DND-41 (cell line): ENCODE measurements around the gene PELI2.

Experiments
- ATAC-seq: fragments of 200-7000 bp; cut with Tn5 transposase; 3 replicates; pipeline ENCODE4 v1.9.1; 2021; ENCODE audit warnings: low read depth; ENCODE audit not compliant: insufficient read depth
- DNase-seq: peaks from one replicate; pipeline ENCODE4 v3.0.0-alpha.2; 2020
- H2AFZ ChIP-seq: 2 replicates; pipeline ENCODE4 v1.6.0; 2012; ENCODE audit warnings: low read depth, low read length
- H3K27ac ChIP-seq: 2 replicates; pipeline ENCODE4 v1.5.1; 2012; ENCODE audit warnings: low read length, inconsistent platforms
- H3K27me3 ChIP-seq: fragments of 200-600 bp; sonication (generic); 2 replicates; pipeline ENCODE4 v1.6.0; 2012; ENCODE audit warnings: low read length, mild to moderate bottlenecking, inconsistent platforms; ENCODE audit not compliant: insufficient read depth, poor library complexity
- H3K36me3 ChIP-seq: 2 replicates; pipeline ENCODE4 v1.5.1; 2012; ENCODE audit warnings: low read length, inconsistent platforms; ENCODE audit not compliant: insufficient read depth
- H3K4me1 ChIP-seq: 2 replicates; pipeline ENCODE4 v1.5.1; 2012; ENCODE audit warnings: mild to moderate bottlenecking, low read length; ENCODE audit not compliant: insufficient read depth
- H3K4me2 ChIP-seq: 2 replicates; pipeline ENCODE4 v1.6.0; 2012; ENCODE audit warnings: mild to moderate bottlenecking, moderate library complexity, low read length, inconsistent platforms; ENCODE audit not compliant: insufficient read depth
- H3K4me3 ChIP-seq, 2 experiments: fragments of 200-600 bp in 1 of 2; shearing (Covaris generic) in 1 of 2; 2 replicates each; pipeline ENCODE4 v1.5.1; 2012 to 2016; ENCODE audit warnings: inconsistent platforms in 2 of 2, low read length in 2 of 2, mild to moderate bottlenecking in 2 of 2, low read depth in 1 of 2, moderate library complexity in 1 of 2
- H3K79me2 ChIP-seq: 2 replicates; pipeline ENCODE4 v1.6.0; 2012; ENCODE audit warnings: low read length, inconsistent platforms; ENCODE audit not compliant: insufficient read depth
- H3K9ac ChIP-seq: 2 replicates; pipeline ENCODE4 v1.6.0; 2012; ENCODE audit warnings: low read depth, mild to moderate bottlenecking, inconsistent platforms, low read length, moderate library complexity
- H3K9me3 ChIP-seq: 2 replicates; pipeline ENCODE4 v1.5.1; 2012; ENCODE audit warnings: low read length, moderate library complexity, mild to moderate bottlenecking, inconsistent platforms; ENCODE audit not compliant: insufficient read depth, severe bottlenecking
- H4K20me1 ChIP-seq: 2 replicates; pipeline ENCODE4 v1.6.0; 2012; ENCODE audit warnings: low read length; ENCODE audit not compliant: insufficient read depth
- EZH2 ChIP-seq: IDR thresholded peaks from 3 replicates; pipeline ENCODE4 v1.6.1; 2012; ENCODE audit warnings: borderline replicate concordance, low read depth, mild to moderate bottlenecking, moderate library complexity, low read length, inconsistent platforms; ENCODE audit not compliant: severe bottlenecking
- TF ChIP-seq, protein P1 (sequence below): IDR thresholded peaks from 2 replicates; pipeline ENCODE4 v1.5.1; 2012; ENCODE audit warnings: borderline replicate concordance, low read length, moderate library complexity, mild to moderate bottlenecking; ENCODE audit not compliant: poor library complexity, severe bottlenecking; ENCODE audit errors: extremely low read depth

PELI2 gene

DNA sequence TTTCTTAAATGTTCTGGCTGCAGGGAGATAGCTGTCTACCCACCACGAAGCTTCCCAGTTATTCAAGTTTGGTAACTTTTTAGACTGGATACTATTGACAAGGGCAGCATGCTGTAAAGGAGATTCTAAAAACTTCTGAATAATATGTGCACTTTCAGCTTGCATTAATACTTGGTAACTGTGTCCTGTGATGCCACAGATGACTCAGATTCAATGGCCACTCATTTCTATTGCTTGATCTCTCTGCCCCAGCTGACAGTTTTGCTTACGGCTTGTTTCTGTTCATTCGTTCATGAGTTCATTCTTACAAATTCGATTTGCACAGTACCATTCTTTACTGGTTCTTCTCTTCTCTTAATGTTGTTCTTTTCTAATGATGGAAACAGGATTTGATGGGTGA is 142.8 kb downstream of the PELI2 start:
- Histone ChIP-seq H2AFZ (no peak overlapping the region), H3K79me2 (peaks cover 77% of the 10 kb centered on the region), H3K27ac (no peak overlapping the region), H4K20me1 (peaks cover 3% of the 10 kb centered on the region; the same call in 1 of the 2 replicates), H3K4me1 (no peaks in the 10 kb centered on the region), H3K9ac (no peak overlapping the region), H3K9me3 (peaks cover 3% of the 10 kb centered on the region), H3K36me3 (no peaks in the 10 kb centered on the region), H3K4me3 (no peak overlapping the region), H3K27me3 (no peaks in the 10 kb centered on the region), H3K4me2 (no peak overlapping the region)
- no peak for DNase-seq
- no peak for ATAC-seq
- no peak for TF ChIP-seq EZH2
- TF ChIP-seq, protein P1, sequence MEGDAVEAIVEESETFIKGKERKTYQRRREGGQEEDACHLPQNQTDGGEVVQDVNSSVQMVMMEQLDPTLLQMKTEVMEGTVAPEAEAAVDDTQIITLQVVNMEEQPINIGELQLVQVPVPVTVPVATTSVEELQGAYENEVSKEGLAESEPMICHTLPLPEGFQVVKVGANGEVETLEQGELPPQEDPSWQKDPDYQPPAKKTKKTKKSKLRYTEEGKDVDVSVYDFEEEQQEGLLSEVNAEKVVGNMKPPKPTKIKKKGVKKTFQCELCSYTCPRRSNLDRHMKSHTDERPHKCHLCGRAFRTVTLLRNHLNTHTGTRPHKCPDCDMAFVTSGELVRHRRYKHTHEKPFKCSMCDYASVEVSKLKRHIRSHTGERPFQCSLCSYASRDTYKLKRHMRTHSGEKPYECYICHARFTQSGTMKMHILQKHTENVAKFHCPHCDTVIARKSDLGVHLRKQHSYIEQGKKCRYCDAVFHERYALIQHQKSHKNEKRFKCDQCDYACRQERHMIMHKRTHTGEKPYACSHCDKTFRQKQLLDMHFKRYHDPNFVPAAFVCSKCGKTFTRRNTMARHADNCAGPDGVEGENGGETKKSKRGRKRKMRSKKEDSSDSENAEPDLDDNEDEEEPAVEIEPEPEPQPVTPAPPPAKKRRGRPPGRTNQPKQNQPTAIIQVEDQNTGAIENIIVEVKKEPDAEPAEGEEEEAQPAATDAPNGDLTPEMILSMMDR = no peak

DNA sequence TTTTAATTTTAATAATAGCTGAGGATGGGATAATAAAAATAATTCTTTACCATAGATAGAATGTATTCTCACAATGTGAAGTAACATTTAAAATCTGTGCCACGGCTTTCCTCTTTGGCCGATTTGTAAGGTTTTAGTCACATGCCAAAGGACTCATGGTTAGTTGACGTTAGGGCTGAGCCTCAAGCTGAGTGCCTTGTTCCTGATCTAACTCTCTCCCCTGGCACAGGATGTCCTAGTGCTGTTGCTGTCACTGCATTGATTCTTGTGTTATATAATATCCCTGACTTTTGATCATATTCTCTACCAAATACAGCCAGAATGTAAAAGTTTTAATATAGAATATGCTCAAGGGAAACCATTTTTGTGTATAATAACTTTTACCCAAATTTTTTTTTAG is 144.3 kb downstream of the PELI2 start:
- ATAC-seq (no peak), DNase-seq (no peak)
- Histone ChIP-seq H3K4me3 (no peak overlapping the region), H3K4me1 (no peaks in the 10 kb centered on the region), H3K36me3 (no peaks in the 10 kb centered on the region), H3K27me3 (no peaks in the 10 kb centered on the region), H3K9me3 (peaks cover 3% of the 10 kb centered on the region), H3K4me2 (no peak overlapping the region), H2AFZ (no peak overlapping the region), H3K79me2 (peaks cover 81% of the 10 kb centered on the region), H3K9ac (no peak overlapping the region), H3K27ac (no peak overlapping the region), H4K20me1 (peaks cover 3% of the 10 kb centered on the region; the same call in 1 of the 2 replicates)
- no peak for TF ChIP-seq EZH2
- TF ChIP-seq, protein P1 = no peak

DNA sequence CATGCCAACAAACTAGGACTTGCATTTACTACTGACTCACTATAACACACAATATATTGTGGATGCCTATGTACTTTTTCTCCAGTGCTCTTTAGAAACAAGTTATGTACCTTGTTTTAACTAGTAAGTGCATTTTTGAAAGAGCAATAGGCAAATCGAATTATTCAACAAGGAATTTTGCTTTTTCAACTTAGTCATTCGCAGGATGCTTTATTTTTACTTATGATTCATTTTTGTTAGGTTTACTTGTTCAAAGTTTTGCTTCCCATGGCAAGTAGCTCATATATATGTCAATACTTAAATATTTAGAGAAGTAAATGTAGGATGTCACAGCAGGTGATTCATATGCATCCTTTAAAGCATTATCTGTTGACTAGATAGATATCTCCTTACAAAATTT is 149.8 kb downstream of the PELI2 start:
- H3K27me3 ChIP-seq = no peaks in the 10 kb centered on the region
- H3K4me1 ChIP-seq = no peaks in the 10 kb centered on the region
- no peak overlapping the region for H2AFZ ChIP-seq
- no peak overlapping the region for H3K27ac ChIP-seq
- TF ChIP-seq, protein P1 = no peak
- no peak for TF ChIP-seq EZH2
- H3K9ac ChIP-seq = no peak overlapping the region
- no peak for DNase-seq
- no peaks in the 10 kb centered on the region for H3K9me3 ChIP-seq
- peaks cover 15% of the 10 kb centered on the region for H3K36me3 ChIP-seq
- no peak for ATAC-seq
- no peak overlapping the region for H3K4me2 ChIP-seq
- H3K4me3 ChIP-seq = no peak overlapping the region
- peaks cover 92% of the 10 kb centered on the region for H3K79me2 ChIP-seq
- H4K20me1 ChIP-seq = peaks cover 25% of the 10 kb centered on the region

DNA sequence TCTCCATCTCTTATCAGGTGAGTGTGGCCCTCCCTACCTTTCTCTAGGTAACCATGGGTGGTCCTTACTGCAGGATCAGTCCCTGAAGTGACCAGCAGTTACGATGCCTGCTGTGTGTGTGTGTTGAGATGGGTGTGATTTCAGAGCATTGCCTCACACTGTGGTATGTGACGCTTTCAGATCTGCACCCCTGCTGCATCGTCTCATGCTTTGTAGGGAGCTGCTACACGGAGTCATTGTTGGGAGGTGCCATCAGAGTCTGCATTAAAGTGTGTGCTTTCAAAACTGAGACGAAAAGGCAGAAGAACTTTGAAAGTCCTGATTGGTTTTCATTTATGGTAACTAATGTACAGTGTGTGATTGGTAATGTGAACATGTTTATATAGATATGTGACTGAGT is 150.5 kb downstream of the PELI2 start:
- peaks cover 28% of the 10 kb centered on the region for H4K20me1 ChIP-seq

More for the DNA sequence above, 150.5 kb downstream of the PELI2 start:
- no peak overlapping the region for H3K4me2 ChIP-seq
- no peak for DNase-seq
- no peak overlapping the region for H3K27ac ChIP-seq
- TF ChIP-seq EZH2 = no peak
- TF ChIP-seq, protein P1 = no peak
- H3K9ac ChIP-seq = no peak overlapping the region
- peaks cover 17% of the 10 kb centered on the region for H3K36me3 ChIP-seq
- ATAC-seq = no peak
- H3K9me3 ChIP-seq = no peaks in the 10 kb centered on the region
- H3K27me3 ChIP-seq = no peaks in the 10 kb centered on the region
- no peak overlapping the region for H2AFZ ChIP-seq
- peaks cover 92% of the 10 kb centered on the region for H3K79me2 ChIP-seq
- no peak overlapping the region for H3K4me3 ChIP-seq
- no peaks in the 10 kb centered on the region for H3K4me1 ChIP-seq
